Activated CD8-positive, alpha-beta memory T cell treated with anti-CD3 and anti-CD28 coated beads, Interleukin-2, amount 50 U/mL, for 1 hour (primary cell): ENCODE data around the gene DLGAP1.
"Not testable (repeated sequence)": the region's sequence is repeated elsewhere in the genome, so short reads cannot be mapped to it uniquely, and the experiment has no call there.

ENCODE experiments used
- DNase-seq: peaks from one replicate; pipeline ENCODE4 v3.0.0-alpha.2; 2020; ENCODE audit errors: extremely low read depth

The DLGAP1 gene

GRCh38 chr18:4455113-4455811 lies at the start of gene DLGAP1:
DLGAP1 (minus strand) TSS chr18:4455307.
- DNase-seq: no peak

DNA sequence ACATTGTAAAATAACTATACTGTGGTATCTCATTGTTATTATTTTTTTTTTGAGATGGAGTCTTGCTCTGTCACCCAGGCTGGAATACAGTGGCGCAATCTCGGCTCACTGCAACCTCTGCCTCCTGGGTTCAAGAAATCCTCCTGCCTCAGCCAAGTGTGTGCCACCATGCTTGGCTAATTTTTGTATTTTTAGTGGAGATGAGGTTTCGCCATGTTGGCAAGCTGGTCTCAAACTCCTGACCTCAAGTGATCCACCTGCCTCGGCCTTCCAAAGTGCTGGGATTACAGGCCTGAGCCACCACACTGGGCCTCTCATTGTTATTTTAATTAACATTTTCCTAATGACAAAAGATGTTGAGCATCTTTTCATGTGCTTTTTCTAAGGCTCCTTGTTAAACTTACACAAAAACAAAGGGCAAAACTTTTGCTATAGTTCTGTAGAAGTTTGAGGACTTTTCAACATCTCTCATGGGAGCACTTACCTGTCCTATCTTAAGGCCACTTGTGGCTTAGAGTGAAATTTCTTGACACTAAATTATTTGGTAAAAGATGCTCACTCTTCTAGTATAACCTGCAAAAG lies 39.7 kb upstream of the DLGAP1 start:
- DNase-seq: not testable (repeated sequence)

GRCh38 chr18:4468511-4468910 lies 13.4 kb upstream of the DLGAP1 start:
- DNase-seq: no peak

- DNase-seq: no peak
Observed at GRCh38 chr18:4454537-4455112, 482 bp downstream of the DLGAP1 start.

- DNase-seq: no peak
Observed at GRCh38 chr18:4453874-4454536, 1.1 kb downstream of the DLGAP1 start.

- DNase-seq: no peak
Observed at GRCh38 chr18:4453567-4453873, 1.6 kb downstream of the DLGAP1 start.

DNA sequence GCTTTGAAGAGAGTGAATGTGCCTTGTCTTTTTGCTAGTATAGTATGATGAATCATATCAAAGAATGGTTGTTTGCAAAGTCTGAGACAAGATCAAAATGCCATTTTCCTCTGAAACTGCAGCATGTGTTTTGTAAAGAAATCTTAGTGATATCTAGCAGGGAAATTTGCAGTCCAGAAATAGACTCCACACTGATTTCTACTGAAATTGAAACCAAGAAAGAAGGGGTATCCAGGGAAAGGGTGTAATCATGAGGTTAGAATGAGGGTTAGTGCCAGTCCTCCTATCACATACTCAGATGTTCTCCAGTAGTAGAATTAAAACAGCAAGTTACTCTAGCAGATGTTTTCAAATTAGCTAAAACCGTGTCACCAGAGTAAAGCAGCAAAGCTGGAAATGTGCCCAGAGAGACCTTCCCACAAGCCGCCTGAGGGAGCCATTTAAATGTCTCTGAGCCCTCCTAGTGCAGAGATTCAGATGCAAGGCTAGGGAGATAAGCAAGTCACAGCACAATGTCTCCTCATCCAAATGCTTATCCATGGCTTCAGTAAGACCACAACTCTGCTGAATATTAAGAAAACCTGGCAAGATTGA lies 4.9 kb downstream of the DLGAP1 start:
- no peak for DNase-seq

GRCh38 chr18:4445902-4446301 lies 9.2 kb downstream of the DLGAP1 start:
- no peak for DNase-seq

- no peak for DNase-seq
Observed at GRCh38 chr18:4444306-4444705, 10.8 kb downstream of the DLGAP1 start.

DNA sequence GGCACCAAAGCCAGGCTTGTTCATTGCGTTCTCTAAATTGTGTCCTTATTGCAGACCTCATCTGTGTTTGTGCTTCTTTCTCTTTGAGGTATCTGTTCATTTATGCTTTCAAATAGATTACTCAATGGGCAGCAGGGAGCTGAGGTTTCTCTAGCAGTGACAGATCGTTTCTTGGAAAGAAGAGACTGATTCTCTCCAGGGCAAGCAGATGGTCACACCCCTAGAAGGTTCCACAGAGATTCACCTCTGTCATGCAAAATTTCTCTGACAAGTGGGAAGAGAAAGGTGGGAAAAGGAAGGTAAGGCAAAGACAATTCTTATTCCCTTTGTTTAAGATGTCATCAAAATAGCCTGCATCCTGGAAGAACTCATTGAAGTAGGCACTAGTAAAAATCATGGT lies 14.0 kb downstream of the DLGAP1 start:
- no peak for DNase-seq

- DNase-seq: no peak
Observed at GRCh38 chr18:4438938-4439337, 16.2 kb downstream of the DLGAP1 start.

DNA sequence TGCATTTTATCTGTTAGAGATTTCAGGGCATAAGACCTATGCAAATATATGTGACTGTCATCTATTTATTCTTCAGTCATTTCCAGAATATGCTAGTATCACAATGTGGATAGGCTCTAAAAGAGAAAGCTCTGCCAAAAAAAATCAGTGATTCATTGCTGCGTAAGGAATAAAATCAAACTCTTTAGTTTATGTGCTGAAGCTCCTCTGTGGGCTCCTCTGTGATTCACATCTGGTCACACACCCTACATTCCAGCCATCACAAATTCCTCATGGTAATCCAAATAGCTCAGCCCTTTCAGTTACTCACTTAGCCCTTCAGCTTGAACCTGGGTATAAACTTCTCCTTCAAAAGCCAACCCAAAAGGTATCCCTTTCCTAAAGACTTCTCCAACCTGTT lies 21.4 kb downstream of the DLGAP1 start:
- no peak for DNase-seq

- DNase-seq: no peak
Observed at GRCh38 chr18:4430836-4431235, 24.3 kb downstream of the DLGAP1 start.

DNA sequence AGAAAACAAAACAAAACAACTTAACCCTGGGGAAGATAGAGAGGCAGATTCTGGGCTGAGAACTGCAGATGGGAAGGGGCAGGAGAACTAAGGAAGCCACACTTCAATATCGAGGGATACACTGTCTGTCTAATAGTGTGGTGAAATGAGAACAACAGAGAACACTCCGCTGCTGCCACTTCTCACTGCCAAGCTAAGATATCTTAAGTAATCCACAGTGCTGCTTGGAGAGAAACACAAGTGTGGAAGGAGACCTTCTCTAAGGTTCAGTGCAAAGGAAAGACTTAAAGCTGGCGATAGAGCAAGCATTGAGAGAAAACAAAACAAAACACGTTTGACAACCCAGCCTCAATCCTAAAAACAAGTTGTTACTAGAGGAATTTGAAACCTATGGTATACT lies 37.4 kb downstream of the DLGAP1 start:
- no peak for DNase-seq

DNA sequence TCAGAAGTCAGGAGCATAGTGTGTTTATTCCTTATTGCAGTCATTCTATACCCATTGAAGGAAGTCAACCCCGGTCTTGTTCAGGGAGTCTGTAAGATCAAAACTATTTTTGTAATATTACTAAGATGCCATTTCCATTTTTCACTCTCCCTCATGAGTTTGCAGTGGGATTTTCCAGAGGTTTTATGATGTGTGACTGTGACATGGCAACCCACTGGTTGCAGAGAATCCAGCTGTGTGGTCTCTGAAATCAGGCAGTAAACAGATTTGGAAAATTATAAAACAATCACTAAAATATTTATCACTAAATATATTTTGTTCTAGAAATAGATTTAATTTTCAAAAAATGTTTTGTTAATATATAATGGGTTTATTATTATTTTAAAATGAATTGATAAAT lies 38.1 kb downstream of the DLGAP1 start:
- no peak for DNase-seq

DNA sequence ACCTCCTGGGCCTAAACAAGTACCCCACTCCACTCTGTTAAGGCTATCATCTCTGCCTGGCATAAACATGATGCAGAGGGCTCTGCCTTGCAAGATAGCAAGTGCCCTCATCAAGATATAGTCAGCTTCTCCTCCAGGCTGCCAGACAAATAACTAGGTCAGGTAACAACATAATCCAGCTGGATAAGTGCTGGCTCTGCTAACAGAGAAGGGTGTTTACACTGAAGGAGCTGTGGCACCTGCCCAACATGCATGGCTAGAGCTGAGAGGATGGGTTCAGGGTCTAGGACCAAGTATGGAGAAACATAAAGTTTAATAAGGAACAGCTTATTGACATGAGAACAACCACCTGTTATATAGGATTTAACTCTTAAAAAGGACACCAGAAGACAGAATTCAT lies 42.8 kb downstream of the DLGAP1 start:
- DNase-seq: no peak

DNA sequence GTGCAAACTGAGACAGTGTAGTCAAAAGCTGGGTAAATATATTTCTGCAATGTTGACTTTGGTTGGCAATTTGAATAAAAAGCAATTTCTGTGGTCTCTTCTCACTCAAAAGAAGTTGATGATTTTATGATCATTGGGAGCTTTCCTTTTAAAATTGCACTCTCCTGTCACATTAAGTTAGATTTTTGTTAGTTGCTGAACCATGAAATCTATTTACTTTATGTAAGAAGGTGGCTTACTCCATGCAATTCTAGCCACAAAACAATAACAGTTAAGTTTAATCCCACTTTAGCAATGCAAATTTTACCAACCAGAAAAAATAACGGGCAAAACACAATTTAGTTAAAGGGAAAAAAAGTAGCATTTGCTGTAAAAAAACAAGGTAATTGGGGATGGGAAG lies 48.3 kb downstream of the DLGAP1 start:
- no peak for DNase-seq

- no peak for DNase-seq
Observed at GRCh38 chr18:4405965-4406364, 49.1 kb downstream of the DLGAP1 start.

DNA sequence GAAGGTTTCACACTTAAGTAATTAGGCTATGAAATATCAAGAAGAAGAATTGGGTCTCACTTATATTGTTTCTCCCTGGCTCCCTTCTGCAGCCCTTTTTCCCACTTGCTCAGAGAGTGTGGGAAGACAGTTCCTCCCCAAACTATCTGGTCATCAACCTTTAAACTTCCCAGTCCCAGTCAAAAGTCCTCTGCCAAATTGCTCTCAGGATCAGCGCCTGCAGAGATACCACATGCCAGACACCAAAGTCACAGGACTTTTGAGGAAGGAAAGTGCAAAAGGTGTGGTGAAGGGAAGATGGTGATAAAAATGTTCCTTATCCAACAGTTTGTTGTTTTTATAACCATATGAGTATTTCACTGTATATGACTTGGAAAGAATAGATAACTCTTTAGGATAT lies 51.3 kb downstream of the DLGAP1 start:
- no peak for DNase-seq

- DNase-seq: no peak
Observed at GRCh38 chr18:4400911-4401310, 54.2 kb downstream of the DLGAP1 start.

DNA sequence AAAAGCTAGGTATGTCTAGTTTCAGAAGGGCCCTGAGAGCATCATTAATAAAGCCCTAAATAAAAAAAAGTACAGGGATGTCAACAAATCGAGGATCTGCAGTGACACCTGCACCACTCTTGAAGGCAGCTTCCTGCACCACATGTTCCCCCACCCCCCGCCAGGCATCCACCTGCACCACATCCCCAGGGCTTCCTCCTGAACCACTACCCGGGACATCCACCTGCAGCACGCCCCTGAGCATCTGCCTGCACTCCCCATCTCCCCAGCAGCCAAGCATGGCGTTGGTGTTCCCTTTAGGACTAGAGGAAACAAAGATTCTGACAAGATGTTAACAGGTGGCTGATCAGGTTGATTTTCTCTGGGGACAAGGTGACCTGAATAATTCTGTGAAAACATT lies 55.2 kb downstream of the DLGAP1 start:
- DNase-seq: no peak

DNA sequence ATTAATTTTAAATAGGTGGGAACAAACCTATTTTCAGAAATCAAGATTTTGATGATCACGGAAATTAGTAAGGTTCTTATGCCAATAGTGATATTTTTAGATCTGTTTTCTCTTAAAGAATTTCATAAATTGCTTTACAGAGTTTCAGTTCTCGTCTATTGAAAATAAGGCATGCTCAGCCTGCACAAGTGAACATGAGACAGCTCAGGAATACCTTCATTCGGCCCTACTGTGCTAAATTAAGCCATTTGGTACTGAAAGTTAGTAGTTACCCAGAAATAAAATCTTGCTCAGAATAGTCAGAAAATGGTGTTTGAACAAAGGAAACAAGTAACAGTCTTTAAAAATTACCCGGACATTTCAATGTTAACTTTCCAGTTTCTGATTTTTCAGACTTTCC lies 60.4 kb downstream of the DLGAP1 start:
- no peak for DNase-seq

- DNase-seq: no peak
Observed at GRCh38 chr18:4391859-4392258, 63.2 kb downstream of the DLGAP1 start.
